AG04449 (cell line): Measurements from ENCODE around the gene TLE4.

Experiments
- CTCF ChIA-PET: fragments of 350-600 bp; formaldehyde crosslinking; extraction: SDS; loops from one replicate; lab custom pipeline; 2021; ENCODE audit warnings: antibody characterized with exemption; lab: Yijun Ruan, JAX
- POLR2A ChIA-PET: fragments of 400-600, 350-600 bp; formaldehyde crosslinking; extraction: SDS; loops from one replicate; lab custom pipeline; 2020; ENCODE audit warnings: antibody characterized with exemption, inconsistent platforms; lab: Yijun Ruan, JAX
- DNase-seq: peaks from one replicate; pipeline ENCODE4 v3.0.0-alpha.2; 2010; ENCODE audit warnings: low read depth, low spot score
- H3K4me3 ChIP-seq: 2 replicates; pipeline ENCODE4 v1.5.1; 2011; ENCODE audit warnings: low read depth, mild to moderate bottlenecking, control low read depth, low read length
- TF ChIP-seq, protein P1 (sequence below): IDR thresholded peaks from one replicate; pipeline ENCODE4 v1.5.1; 2011; ENCODE audit warnings: mild to moderate bottlenecking, moderate library complexity, low read length, control low read depth, inconsistent platforms; ENCODE audit not compliant: insufficient read depth; ENCODE audit errors: missing control alignments

TLE4 gene

GRCh38 chr9:79688363-79688762 lies 116.6 kb downstream of the TLE4 start:
- no peak for DNase-seq
- ChIA-PET POLR2A (no interaction called here), CTCF (no interaction called here)
- TF ChIP-seq, protein P1, sequence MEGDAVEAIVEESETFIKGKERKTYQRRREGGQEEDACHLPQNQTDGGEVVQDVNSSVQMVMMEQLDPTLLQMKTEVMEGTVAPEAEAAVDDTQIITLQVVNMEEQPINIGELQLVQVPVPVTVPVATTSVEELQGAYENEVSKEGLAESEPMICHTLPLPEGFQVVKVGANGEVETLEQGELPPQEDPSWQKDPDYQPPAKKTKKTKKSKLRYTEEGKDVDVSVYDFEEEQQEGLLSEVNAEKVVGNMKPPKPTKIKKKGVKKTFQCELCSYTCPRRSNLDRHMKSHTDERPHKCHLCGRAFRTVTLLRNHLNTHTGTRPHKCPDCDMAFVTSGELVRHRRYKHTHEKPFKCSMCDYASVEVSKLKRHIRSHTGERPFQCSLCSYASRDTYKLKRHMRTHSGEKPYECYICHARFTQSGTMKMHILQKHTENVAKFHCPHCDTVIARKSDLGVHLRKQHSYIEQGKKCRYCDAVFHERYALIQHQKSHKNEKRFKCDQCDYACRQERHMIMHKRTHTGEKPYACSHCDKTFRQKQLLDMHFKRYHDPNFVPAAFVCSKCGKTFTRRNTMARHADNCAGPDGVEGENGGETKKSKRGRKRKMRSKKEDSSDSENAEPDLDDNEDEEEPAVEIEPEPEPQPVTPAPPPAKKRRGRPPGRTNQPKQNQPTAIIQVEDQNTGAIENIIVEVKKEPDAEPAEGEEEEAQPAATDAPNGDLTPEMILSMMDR = no peak
- no peak overlapping the region for H3K4me3 ChIP-seq

- ChIA-PET CTCF (no interaction called here), POLR2A (no interaction called here)
- H3K4me3 ChIP-seq = no peak overlapping the region
- DNase-seq = no peak
- TF ChIP-seq, protein P1 = no peak
Measured at GRCh38 chr9:79689576-79689975, 117.8 kb downstream of the TLE4 start.

GRCh38 chr9:79691496-79691895 lies 119.7 kb downstream of the TLE4 start:
- TF ChIP-seq, protein P1 = no peak
- DNase-seq = no peak
- ChIA-PET CTCF (no interaction called here), POLR2A (no interaction called here)
- no peak overlapping the region for H3K4me3 ChIP-seq

DNA sequence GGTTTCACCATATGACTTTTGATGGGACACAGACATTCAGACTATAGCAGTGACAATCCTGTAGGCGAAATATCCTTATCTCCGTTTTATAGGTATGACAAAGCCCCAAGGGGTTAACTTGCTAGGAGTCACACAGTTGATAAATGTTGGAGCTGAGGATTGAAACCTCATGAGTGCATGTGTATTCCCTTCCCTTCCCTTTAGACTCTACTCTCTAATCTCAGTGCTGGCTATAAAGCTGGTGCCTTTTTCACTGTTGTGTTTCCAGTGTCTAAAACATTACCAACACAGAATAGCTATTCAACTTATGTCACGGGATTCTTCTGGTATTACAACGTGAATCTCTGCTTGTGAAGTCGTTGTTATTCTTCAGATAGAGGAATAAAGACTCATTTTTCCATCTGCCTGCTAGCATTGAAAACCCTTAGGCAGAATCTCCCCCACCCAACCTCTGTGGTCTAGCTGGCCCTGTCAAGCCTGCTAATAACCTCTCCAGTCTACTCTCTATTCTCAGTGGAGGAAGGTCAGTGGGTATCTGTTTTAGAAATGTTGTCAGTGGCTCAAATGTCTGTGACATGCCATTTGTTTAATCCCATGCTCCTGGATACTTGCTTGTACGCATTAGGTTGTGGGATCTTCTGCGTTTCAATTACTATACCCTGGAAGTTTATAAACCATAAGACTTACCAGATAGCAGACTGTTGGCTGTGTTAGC lies 121.2 kb downstream of the TLE4 start:
- ChIA-PET CTCF (no interaction called here), POLR2A (no interaction called here)
- no peak for DNase-seq
- H3K4me3 ChIP-seq = no peak overlapping the region
- TF ChIP-seq, protein P1 = no peak

DNA sequence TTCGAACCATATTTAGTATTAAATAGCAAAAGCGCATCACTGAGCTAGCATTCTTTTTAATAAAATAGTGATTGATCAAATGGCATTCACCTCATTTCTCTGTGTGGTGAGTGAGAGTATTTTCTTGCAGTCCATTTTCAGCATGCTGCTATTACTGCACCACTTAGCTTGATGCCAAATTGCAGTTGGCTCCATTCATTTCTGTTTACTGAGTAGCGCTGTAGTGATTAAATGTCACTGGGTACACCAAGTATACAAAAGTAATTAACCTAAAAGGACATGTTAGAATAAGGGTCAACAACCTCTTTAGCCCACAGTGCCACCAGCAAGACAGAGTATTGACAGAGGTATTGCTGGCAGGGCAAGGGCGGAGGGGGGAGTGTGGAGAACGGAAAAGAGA lies 122.0 kb downstream of the TLE4 start:
- TF ChIP-seq, protein P1 = no peak
- no peak for DNase-seq

GRCh38 chr9:79694208-79694607 lies 122.4 kb downstream of the TLE4 start:
- ChIA-PET POLR2A (interaction anchor here (0.8 to 1.5 kb wide), 3 partner anchors 9 to 123 kb away, joined by 4 to 6 read pairs (median 5); partner anchors contain the start of gene TLE4), CTCF (no interaction called here)
- H3K4me3 ChIP-seq = no peak overlapping the region
- no peak for DNase-seq
- TF ChIP-seq, protein P1 = no peak

More for the DNA sequence above, 122.0 kb downstream of the TLE4 start:
- CTCF ChIA-PET = no interaction called here
- no peak overlapping the region for H3K4me3 ChIP-seq
- POLR2A ChIA-PET = no interaction called here
